Caco-2 (cell line): ENCODE results near the gene UHRF1. TPM values are rescaled to one million over a fixed set of nuclear protein-coding genes. Genes with fewer than 3 reads are reported as not detected.

Experiments used
- BruUV-seq: library from RNA; stranded (reverse); fragments of 400-500 nt; replicated peaks from 2 replicates; lab custom pipeline; 2021; lab: Mats Ljungman, UMichigan
- CTCF ChIA-PET: fragments of 300-600 bp; sonication (Branson Sonifier 250); formaldehyde crosslinking; loops from one replicate; lab custom pipeline; 2022; ENCODE audit warnings: antibody characterized with exemption; lab: Charles Lee
- POLR2A ChIA-PET: fragments of 300-600 bp; sonication (Branson Sonifier 250); formaldehyde crosslinking; loops from one replicate; lab custom pipeline; 2022; ENCODE audit warnings: antibody characterized with exemption; lab: Charles Lee
- DNase-seq, 2 experiments: peaks; one replicate each; pipeline versions ENCODE4 v3.0.0 to v3.0.0-alpha.2; 2020 to 2022
- H3K27me3 ChIP-seq: replicated peaks from 2 replicates; pipeline ENCODE4 v1.6.0; 2011; ENCODE audit warnings: low read length; ENCODE audit not compliant: control insufficient read depth, insufficient read depth
- H3K36me3 ChIP-seq: 2 replicates; pipeline ENCODE4 v1.5.1; 2011; ENCODE audit warnings: low read length; ENCODE audit not compliant: control insufficient read depth, insufficient read depth
- H3K4me1 ChIP-seq: fragments of 250-450 bp; sonication (Bioruptor Pico); 2 replicates; pipeline ENCODE4 v1.5.1; 2020; ENCODE audit warnings: mild to moderate bottlenecking
- H3K4me3 ChIP-seq: 2 replicates; pipeline ENCODE4 v1.5.1; 2011; ENCODE audit warnings: low read depth, mild to moderate bottlenecking, control low read depth, low read length
- H3K9me3 ChIP-seq: fragments of 250-450 bp; sonication (Bioruptor Pico); 2 replicates; pipeline ENCODE4 v1.5.1; 2020; ENCODE audit warnings: mild to moderate bottlenecking, moderate library complexity
- H3K27ac Mint-ChIP-seq: one replicate; pipeline ENCODE4 v1.8.0; 2022; ENCODE audit warnings: mixed read lengths; ENCODE audit not compliant: unreplicated experiment
- H3K27me3 Mint-ChIP-seq: one replicate; pipeline ENCODE4 v1.8.0; 2022; ENCODE audit warnings: mixed read lengths; ENCODE audit not compliant: insufficient read depth, unreplicated experiment
- H3K36me3 Mint-ChIP-seq: one replicate; pipeline ENCODE4 v1.8.0; 2022; ENCODE audit warnings: mild to moderate bottlenecking, mixed read lengths; ENCODE audit not compliant: insufficient read depth, unreplicated experiment
- H3K4me1 Mint-ChIP-seq: one replicate; pipeline ENCODE4 v1.8.0; 2022; ENCODE audit warnings: low read depth, mixed read lengths; ENCODE audit not compliant: unreplicated experiment
- H3K4me3 Mint-ChIP-seq: one replicate; pipeline ENCODE4 v1.8.0; 2022; ENCODE audit warnings: mild to moderate bottlenecking, moderate library complexity, mixed read lengths; ENCODE audit not compliant: unreplicated experiment
- H3K9me3 Mint-ChIP-seq: one replicate; pipeline ENCODE4 v1.8.0; 2022; ENCODE audit warnings: mixed read lengths; ENCODE audit not compliant: unreplicated experiment
- intact Hi-C: fragments of 100-400 bp; cut with micrococcal nuclease; formaldehyde crosslinking; loops from one replicate; pipeline ENCODE4 v1.10.0; 2022; ENCODE audit not compliant: unreplicated experiment
- total RNA-seq: library from RNA; stranded (reverse); gene quantifications from 2 replicates; pipeline ENCODE4 v1.2.3, GENCODE V29; 2022
- TF ChIP-seq, protein P1 (sequence below), 2 experiments: fragments of 200-600 bp in 1 of 2; IDR thresholded peaks; 1 replicate in 1 of 2; 2 replicates in 1 of 2; pipeline versions ENCODE4 v1.5.1 to v1.8.0; 2011 to 2022; ENCODE audit warnings: antibody characterized with exemption in 1 of 2, control low read depth in 1 of 2, inconsistent platforms in 1 of 2, low read depth in 1 of 2, low read length in 1 of 2, mild to moderate bottlenecking in 1 of 2, moderate library complexity in 1 of 2; ENCODE audit not compliant: insufficient read depth in 1 of 2, severe bottlenecking in 1 of 2, unreplicated experiment in 1 of 2

The UHRF1 gene
- total RNA-seq, 1 experiment from 2014 or later = 54.6 TPM

DNA sequence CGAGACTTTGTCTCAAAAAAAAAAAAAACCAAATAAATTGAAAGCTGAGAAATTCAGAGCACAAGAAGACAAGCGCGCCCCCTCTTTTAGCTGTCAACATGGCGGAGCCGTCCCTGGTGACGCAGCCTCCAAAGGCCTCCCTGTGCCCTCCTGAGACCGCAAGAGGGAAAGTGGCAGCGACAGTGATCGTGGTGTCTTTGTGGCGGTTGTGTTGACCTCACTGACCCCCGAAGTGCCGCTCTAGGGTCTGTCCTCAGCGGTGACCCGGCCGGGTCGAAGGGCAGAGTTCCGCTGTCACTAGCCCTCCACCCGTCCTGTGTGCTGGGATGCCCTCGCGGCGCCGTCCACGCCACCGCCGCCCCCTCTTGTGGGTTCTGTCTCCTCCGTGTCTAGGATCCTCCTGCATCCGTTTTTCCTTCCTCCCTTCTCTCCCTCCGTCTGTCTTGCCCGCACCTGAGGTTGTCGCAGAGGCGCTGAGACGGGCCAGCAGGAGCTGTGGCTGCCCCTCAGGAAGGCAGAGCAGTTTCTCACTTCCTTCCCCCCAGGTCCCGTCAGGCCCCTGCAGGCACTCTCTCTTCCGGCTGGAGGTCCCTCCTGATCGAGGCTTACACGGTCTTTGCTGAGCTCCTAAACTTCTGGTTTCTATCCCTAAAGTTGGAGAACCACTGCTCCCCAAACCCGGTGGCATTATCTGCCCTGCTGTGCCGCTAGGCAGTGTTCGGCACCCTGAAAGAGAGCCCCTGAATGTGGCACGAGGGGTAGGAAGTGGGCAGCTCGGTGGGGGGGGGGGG, 7.2 kb downstream of the UHRF1 start:
- peaks cover 7% of the 10 kb centered on the region for H3K4me1 Mint-ChIP-seq
- H3K36me3 Mint-ChIP-seq = peaks cover 86% of the 10 kb centered on the region
- POLR2A ChIA-PET = interaction anchor here (0.6 to 0.7 kb wide), 2 partner anchors 53 to 881 kb away, joined by 3 to 6 read pairs; no protein-coding TSS in a partner anchor
- Histone ChIP-seq H3K36me3 (no peaks in the 10 kb centered on the region), H3K27me3 (no peaks in the 10 kb centered on the region; the same call in 1 of the 2 replicates), H3K4me3 (no peak overlapping the region), H3K4me1 (no peaks in the 10 kb centered on the region), H3K9me3 (no peaks in the 10 kb centered on the region)
- CTCF ChIA-PET = no interaction called here
- TF ChIP-seq, protein P1, sequence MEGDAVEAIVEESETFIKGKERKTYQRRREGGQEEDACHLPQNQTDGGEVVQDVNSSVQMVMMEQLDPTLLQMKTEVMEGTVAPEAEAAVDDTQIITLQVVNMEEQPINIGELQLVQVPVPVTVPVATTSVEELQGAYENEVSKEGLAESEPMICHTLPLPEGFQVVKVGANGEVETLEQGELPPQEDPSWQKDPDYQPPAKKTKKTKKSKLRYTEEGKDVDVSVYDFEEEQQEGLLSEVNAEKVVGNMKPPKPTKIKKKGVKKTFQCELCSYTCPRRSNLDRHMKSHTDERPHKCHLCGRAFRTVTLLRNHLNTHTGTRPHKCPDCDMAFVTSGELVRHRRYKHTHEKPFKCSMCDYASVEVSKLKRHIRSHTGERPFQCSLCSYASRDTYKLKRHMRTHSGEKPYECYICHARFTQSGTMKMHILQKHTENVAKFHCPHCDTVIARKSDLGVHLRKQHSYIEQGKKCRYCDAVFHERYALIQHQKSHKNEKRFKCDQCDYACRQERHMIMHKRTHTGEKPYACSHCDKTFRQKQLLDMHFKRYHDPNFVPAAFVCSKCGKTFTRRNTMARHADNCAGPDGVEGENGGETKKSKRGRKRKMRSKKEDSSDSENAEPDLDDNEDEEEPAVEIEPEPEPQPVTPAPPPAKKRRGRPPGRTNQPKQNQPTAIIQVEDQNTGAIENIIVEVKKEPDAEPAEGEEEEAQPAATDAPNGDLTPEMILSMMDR (IDR thresholded peaks at IDR 0.05; ENCODE audit: insufficient read depth in 1 of 2, low read depth in 1 of 2, low read length in 1 of 2, severe bottlenecking in 1 of 2, unreplicated experiment in 1 of 2) = no peak
- intact Hi-C loops = no loop called here
- no TSS peak for BruUV-seq
- H3K9me3 Mint-ChIP-seq = no peaks in the 10 kb centered on the region
- H3K4me3 Mint-ChIP-seq = no peak overlapping the region
- no peak overlapping the region for H3K27ac Mint-ChIP-seq
- DNase-seq = no peak
- H3K27me3 Mint-ChIP-seq = no peaks in the 10 kb centered on the region

DNA sequence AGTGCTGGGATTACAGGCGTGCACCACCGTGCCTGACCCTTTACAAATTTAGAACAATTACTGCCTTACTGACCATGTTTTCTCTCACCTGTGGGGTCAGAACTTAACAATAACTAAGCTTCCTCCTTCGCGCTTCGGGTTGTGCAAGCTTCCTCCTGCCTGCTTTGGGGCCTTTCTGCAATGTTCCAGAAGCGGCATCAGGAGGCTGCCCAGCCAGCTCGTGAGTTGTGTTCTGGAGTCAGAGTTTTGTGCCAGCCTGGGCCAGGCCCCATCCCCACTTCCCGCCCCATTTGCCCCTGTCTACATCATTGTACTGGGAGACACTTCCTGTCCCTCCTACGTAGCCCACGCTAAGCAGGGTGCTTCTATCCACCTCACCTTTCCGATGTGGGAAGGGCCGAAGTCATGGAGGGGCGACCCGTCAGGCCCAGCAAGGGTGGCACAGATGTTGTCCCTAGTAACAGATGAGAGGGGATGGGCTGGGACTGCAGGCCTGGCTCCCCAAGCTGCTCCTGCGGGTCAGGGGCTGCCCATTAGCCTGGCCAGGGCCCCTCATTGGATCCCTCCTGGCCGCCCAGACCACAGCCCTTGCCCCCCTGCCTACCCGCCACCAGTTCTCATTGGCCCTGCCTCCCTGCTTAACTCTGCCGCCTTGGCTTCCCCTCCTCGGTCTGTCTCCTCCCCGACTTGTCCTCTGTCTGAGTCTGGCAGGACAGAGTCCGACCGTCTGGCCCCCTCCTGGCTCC, 13.4 kb downstream of the UHRF1 start:
- no TSS peak for BruUV-seq

DNA sequence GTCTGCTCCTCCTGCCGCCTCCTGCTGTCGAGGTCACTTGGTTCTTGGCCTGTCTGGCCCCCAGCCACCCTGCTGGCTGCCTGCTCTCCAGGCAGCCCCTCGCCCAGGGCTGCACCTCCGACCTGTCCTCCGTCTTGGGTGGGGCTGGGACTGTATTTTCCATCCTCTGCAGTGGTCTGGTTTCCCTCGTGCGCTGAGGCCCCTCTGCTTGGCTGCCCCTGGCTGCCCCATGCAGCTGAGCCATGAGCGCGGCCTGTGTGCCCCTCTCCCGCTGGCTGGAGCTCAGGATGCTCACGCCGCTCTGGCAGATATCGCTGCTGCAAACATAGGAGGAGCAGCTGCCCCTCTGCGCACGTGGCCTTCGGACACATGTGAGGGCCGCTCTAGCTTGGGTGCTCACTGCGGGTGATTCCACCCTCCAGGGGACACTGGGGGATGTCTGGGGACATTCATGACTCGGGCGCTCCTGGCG, 14.0 kb downstream of the UHRF1 start:
- TF ChIP-seq, protein P1 (IDR thresholded peaks at IDR 0.05; ENCODE audit: insufficient read depth in 1 of 2, low read depth in 1 of 2, low read length in 1 of 2, severe bottlenecking in 1 of 2, unreplicated experiment in 1 of 2) = no peak
- no peak for DNase-seq
- H3K36me3 ChIP-seq = no peaks in the 10 kb centered on the region
- BruUV-seq = no TSS peak
- Mint-ChIP-seq H3K4me3 (no peak overlapping the region), H3K27me3 (no peaks in the 10 kb centered on the region), H3K27ac (no peak overlapping the region), H3K36me3 (peaks cover 57% of the 10 kb centered on the region), H3K9me3 (no peaks in the 10 kb centered on the region), H3K4me1 (no peaks in the 10 kb centered on the region)
- intact Hi-C loops = no loop called here
- H3K4me3 ChIP-seq = no peak overlapping the region
- H3K9me3 ChIP-seq = no peaks in the 10 kb centered on the region
- ChIA-PET POLR2A (no interaction called here), CTCF (no interaction called here)
- H3K4me1 ChIP-seq = no peaks in the 10 kb centered on the region
- H3K27me3 ChIP-seq = no peaks in the 10 kb centered on the region

More for the DNA sequence above, 13.4 kb downstream of the UHRF1 start:
- H3K27me3 Mint-ChIP-seq = no peaks in the 10 kb centered on the region
- no peak overlapping the region for H3K4me3 ChIP-seq
- no peaks in the 10 kb centered on the region for H3K9me3 Mint-ChIP-seq
- TF ChIP-seq, protein P1 (IDR thresholded peaks at IDR 0.05; ENCODE audit: insufficient read depth in 1 of 2, low read depth in 1 of 2, low read length in 1 of 2, severe bottlenecking in 1 of 2, unreplicated experiment in 1 of 2) = no peak
- no peaks in the 10 kb centered on the region for H3K4me1 ChIP-seq
- peaks cover 62% of the 10 kb centered on the region for H3K36me3 Mint-ChIP-seq
- H3K9me3 ChIP-seq = no peaks in the 10 kb centered on the region
- ChIA-PET POLR2A (no interaction called here), CTCF (no interaction called here)
- no peak for DNase-seq
- intact Hi-C loops = no loop called here
- no peaks in the 10 kb centered on the region for H3K27me3 ChIP-seq
- H3K36me3 ChIP-seq = no peaks in the 10 kb centered on the region
- peak overlapping the region; percentile 61 for H3K27ac Mint-ChIP-seq
- no peak overlapping the region for H3K4me3 Mint-ChIP-seq
- no peaks in the 10 kb centered on the region for H3K4me1 Mint-ChIP-seq
